Activated naive CD4-positive, alpha-beta T cell treated with anti-CD3 and anti-CD28 coated beads for 36 hours (primary cell): Measurements from ENCODE around the gene RPRD1B. TPM values are rescaled to one million over a fixed set of nuclear protein-coding genes. Genes with fewer than 3 reads are reported as not detected.

Source experiments
- CTCF ChIA-PET: fragments of 350-600 bp; sonication (Branson Sonifier 250); formaldehyde crosslinking; loops from one replicate; lab custom pipeline; 2021; ENCODE audit warnings: antibody characterized with exemption; lab: Charles Lee
- DNase-seq: peaks from one replicate; pipeline ENCODE4 v3.0.0-alpha.2; 2020
- H3K27ac Mint-ChIP-seq: one replicate; pipeline ENCODE4 v1.8.0; 2021; ENCODE audit warnings: mild to moderate bottlenecking, mixed read lengths
- H3K27me3 Mint-ChIP-seq: one replicate; pipeline ENCODE4 v1.8.0; 2021; ENCODE audit warnings: low read depth, mixed read lengths
- H3K36me3 Mint-ChIP-seq: one replicate; pipeline ENCODE4 v1.8.0; 2021; ENCODE audit warnings: low read depth, mixed read lengths
- H3K4me1 Mint-ChIP-seq: one replicate; pipeline ENCODE4 v1.8.0; 2021; ENCODE audit warnings: low read depth, mixed read lengths
- H3K4me3 Mint-ChIP-seq: one replicate; pipeline ENCODE4 v1.8.0; 2021; ENCODE audit warnings: mild to moderate bottlenecking, moderate library complexity, mixed read lengths
- H3K9me3 Mint-ChIP-seq: one replicate; pipeline ENCODE4 v1.8.0; 2021; ENCODE audit warnings: mixed read lengths
- intact Hi-C: fragments of 100-400 bp; cut with micrococcal nuclease; formaldehyde crosslinking; loops from one replicate; pipeline ENCODE4 v1.15.1; 2023
- total RNA-seq, 2 experiments: library from RNA; stranded (reverse); gene quantifications; one replicate each; pipeline ENCODE4 v1.2.3, GENCODE V29; 2021

RPRD1B gene
- total RNA-seq, 2 experiments from 2014 or later = 31.6 to 32.7 TPM

DNA sequence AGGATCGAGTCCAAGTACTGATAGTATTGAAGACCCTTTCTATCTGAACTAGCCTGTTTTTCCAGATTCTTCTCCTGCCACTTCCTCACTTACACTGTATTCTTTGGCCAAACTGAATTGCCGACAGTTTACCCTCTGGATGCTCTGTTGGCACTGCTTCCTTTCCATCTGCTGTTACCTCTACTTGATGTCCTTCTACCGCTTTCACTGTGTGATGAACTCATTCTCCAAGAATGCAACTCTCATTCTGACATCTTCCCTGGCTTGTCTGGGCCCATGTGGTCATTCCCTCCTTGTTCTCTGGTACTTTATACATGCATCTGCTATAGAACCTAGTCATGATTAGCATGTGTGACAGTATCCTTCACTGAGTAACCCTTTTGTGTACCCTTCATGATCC lies 16.3 kb downstream of the RPRD1B start:
- DNase-seq = no peak
- H3K9me3 Mint-ChIP-seq = no peaks in the 10 kb centered on the region
- intact Hi-C loops = loop anchor here (10.0 kb wide), 1 partner anchor 45 kb away; no protein-coding TSS in a partner anchor
- H3K4me3 Mint-ChIP-seq = no peak overlapping the region
- CTCF ChIA-PET = no interaction called here
- H3K36me3 Mint-ChIP-seq = peaks cover 17% of the 10 kb centered on the region
- peaks cover 49% of the 10 kb centered on the region for H3K4me1 Mint-ChIP-seq
- no peak overlapping the region for H3K27ac Mint-ChIP-seq
- H3K27me3 Mint-ChIP-seq = no peaks in the 10 kb centered on the region

DNA sequence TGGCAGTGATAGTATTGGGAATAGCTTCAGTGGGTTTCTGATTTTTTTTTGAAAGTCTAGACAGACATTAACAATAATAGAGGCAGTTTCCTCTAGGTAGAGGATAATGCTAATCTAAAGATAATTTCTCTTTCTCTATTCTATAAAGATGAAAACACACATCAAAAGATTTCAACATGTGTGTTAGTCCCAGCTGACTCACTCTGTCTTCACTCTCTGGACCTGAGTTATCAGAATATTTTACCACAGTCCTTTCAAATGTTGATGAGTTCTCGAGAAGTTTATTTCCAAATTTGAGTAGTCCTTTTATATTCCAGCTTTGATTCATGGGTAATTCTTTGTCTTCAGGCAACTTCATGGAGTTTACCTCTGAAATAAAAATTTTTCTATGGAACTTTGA lies 17.1 kb downstream of the RPRD1B start:
- peak overlapping the region; percentile 56 for H3K27ac Mint-ChIP-seq
- DNase-seq = no peak
- intact Hi-C loops = loop anchor here (10.0 kb wide), 1 partner anchor 46 kb away; no protein-coding TSS in a partner anchor
- CTCF ChIA-PET = interaction anchor here (1.6 kb wide), 1 partner anchor 8 kb away, joined by 4 read pairs; no protein-coding TSS in a partner anchor
- H3K9me3 Mint-ChIP-seq = no peaks in the 10 kb centered on the region
- peaks cover 20% of the 10 kb centered on the region for H3K36me3 Mint-ChIP-seq
- no peak overlapping the region for H3K4me3 Mint-ChIP-seq
- no peaks in the 10 kb centered on the region for H3K27me3 Mint-ChIP-seq
- peaks cover 52% of the 10 kb centered on the region for H3K4me1 Mint-ChIP-seq

DNA sequence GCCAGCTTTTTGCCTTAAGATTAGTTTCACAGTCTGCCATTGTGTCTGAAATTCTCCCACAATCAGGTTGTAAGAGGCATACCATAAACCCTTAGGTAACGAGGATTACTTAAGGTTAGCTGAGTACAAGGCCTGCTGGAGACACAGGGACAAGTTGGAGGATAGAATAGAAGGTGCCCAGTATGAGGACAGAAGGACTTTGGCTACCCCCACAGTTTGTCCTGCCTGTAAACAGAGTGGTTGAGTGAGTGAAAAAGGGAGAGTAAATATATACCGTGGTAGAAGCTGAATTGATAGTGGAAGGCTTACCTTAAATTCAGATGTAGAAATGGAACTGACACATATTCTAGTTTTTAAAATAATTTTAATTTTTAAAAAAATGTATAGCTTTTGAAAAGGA lies 19.3 kb downstream of the RPRD1B start:
- Mint-ChIP-seq H3K4me3 (no peak overlapping the region), H3K9me3 (no peaks in the 10 kb centered on the region), H3K36me3 (peaks cover 21% of the 10 kb centered on the region), H3K27ac (no peak overlapping the region), H3K27me3 (no peaks in the 10 kb centered on the region), H3K4me1 (peaks cover 54% of the 10 kb centered on the region)
- intact Hi-C loops = loop anchor here (10.0 kb wide), 1 partner anchor 48 kb away; no protein-coding TSS in a partner anchor
- CTCF ChIA-PET = interaction anchor here (1.1 to 1.2 kb wide), 2 partner anchors 169 kb away, joined by 3 to 4 read pairs; no protein-coding TSS in a partner anchor
- DNase-seq = no peak

DNA sequence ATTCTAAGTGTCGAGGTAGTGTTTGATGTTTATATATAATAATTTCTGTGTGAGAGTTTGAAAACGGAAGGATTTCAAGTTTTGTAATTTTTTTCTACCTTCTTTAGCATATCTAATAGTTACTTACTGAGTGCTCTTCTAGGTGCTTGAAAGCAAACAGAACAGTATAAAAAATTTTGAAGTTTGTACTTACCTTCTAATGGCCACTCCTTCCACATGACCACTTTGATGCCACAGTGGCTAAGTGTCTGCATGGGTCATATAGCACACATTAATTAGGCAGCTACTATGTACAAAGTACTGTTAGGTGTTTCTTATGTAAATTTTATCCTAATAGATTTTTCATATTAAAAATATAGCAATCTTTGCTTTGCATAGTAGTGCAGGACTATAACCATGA lies 21.1 kb downstream of the RPRD1B start:
- intact Hi-C loops = loop anchor here (10.0 kb wide), 1 partner anchor 50 kb away; no protein-coding TSS in a partner anchor
- Mint-ChIP-seq H3K27me3 (no peaks in the 10 kb centered on the region), H3K4me1 (peaks cover 50% of the 10 kb centered on the region), H3K36me3 (peaks cover 28% of the 10 kb centered on the region), H3K9me3 (no peaks in the 10 kb centered on the region), H3K27ac (no peak overlapping the region), H3K4me3 (no peak overlapping the region)
- DNase-seq = no peak
- CTCF ChIA-PET = no interaction called here

DNA sequence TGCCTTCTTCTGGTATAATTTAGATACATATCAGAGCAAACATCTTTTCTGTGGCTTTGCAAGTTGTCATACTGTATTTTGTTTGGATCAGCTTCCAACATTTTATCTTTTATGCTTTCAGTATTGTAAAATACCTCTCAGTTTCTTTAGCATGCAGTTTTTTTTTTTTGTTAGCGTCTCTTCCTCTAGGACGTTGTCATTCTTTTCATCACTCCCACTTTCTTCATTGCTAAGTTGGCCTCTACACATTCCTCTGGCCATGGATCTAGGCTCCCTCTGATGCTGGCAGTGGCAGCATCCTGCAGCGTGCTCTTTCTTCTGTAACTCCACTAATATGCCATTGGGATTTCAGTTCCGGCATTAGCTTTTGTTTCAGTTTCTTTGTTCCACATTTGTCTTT lies 21.7 kb downstream of the RPRD1B start:
- peaks cover 29% of the 10 kb centered on the region for H3K36me3 Mint-ChIP-seq
- H3K4me1 Mint-ChIP-seq = peaks cover 45% of the 10 kb centered on the region
- H3K27me3 Mint-ChIP-seq = no peaks in the 10 kb centered on the region
- no peak overlapping the region for H3K4me3 Mint-ChIP-seq
- intact Hi-C loops = loop anchor here (10.0 kb wide), 1 partner anchor 50 kb away; no protein-coding TSS in a partner anchor
- H3K27ac Mint-ChIP-seq = no peak overlapping the region
- CTCF ChIA-PET = no interaction called here
- no peak for DNase-seq
- no peaks in the 10 kb centered on the region for H3K9me3 Mint-ChIP-seq

DNA sequence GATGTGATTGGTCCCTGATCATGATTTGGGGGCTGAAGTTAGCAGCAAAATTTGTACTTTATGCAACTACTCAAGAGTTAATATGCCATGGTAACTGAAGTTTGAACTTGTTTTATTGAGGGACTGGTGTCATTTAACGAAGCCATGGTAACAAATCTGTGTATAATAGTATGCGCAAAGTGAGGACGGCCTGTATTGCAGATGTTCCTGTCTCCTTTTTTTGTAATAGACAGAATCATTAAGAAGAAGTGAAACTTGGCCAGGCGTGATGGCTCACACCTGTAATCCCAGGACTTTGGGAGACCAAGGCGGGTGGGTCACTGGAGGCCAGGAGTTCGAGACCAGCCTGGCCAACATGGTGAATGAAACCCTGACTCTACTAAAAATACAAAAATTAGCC lies 22.3 kb downstream of the RPRD1B start:
- H3K4me1 Mint-ChIP-seq = peaks cover 45% of the 10 kb centered on the region
- no peak overlapping the region for H3K4me3 Mint-ChIP-seq
- H3K9me3 Mint-ChIP-seq = no peaks in the 10 kb centered on the region
- CTCF ChIA-PET = interaction anchor here (0.6 kb wide), 1 partner anchor 58 kb away, joined by 3 read pairs; no protein-coding TSS in a partner anchor
- no peaks in the 10 kb centered on the region for H3K27me3 Mint-ChIP-seq
- H3K36me3 Mint-ChIP-seq = peaks cover 31% of the 10 kb centered on the region
- no peak overlapping the region for H3K27ac Mint-ChIP-seq
- intact Hi-C loops = loop anchor here (10.0 kb wide), 1 partner anchor 51 kb away; no protein-coding TSS in a partner anchor
- no peak for DNase-seq

DNA sequence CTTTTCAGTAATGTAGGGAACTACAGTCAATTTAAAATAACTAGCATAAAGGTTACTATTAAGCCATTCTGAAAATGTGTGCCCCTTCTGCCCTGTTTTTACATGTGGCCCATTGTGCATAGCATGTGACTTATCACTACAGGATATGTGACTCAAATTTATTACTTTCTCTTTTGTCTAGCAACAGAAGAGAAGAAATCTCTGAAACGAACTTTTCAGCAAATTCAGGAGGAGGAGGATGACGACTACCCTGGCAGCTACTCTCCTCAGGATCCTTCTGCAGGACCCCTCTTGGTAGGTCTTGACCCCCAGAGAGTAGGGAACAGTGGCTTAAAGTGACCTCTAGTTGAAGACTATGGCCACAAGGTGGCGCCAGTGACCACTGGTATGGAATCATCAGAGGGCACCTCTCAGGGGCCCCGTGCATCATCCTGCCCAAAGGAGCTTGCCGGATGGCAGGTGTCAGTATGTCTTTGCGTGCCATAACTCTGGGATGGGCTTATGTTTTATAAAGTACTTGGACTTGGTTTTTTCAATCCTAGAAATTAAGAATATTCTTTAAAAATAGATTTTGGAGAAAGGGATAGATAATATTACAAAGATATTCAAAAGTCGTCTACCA lies 23.9 kb downstream of the RPRD1B start:
- peak; percentile 82 for DNase-seq
- Mint-ChIP-seq H3K4me1 (peaks cover 40% of the 10 kb centered on the region), H3K4me3 (no peak overlapping the region), H3K36me3 (peaks cover 31% of the 10 kb centered on the region), H3K27ac (peak overlapping the region; percentile 73), H3K9me3 (no peaks in the 10 kb centered on the region), H3K27me3 (no peaks in the 10 kb centered on the region)
- CTCF ChIA-PET = interaction anchor here (0.6 to 4.5 kb wide), 21 partner anchors 10 to 226 kb away, joined by 3 to 30 read pairs (median 4); no protein-coding TSS in a partner anchor
- intact Hi-C loops = loop anchor here (1.0 to 10.0 kb wide), 4 partner anchors 24 to 165 kb away; partner anchors contain the start of genes RPRD1B, TGM2 and TTI1

DNA sequence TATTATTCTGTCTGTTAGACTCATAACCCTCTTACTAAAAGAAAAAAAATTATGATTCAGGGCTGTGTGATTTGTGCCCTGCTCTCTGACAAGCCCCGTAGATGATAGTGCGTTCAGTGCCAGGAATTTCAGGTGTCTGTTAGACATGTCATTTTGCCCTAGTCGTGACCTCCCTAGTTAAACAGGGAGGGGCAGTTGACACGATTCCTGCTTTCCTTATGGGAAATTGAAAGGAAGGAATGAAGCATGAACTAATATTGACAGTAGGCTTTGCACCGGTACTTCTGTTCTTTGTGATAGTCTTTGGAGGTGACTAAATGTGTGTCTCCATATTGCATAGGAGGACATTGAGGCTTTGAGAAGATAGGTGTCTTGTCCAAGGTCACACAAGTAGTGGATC lies 26.3 kb downstream of the RPRD1B start:
- no peak overlapping the region for H3K27ac Mint-ChIP-seq

DNA sequence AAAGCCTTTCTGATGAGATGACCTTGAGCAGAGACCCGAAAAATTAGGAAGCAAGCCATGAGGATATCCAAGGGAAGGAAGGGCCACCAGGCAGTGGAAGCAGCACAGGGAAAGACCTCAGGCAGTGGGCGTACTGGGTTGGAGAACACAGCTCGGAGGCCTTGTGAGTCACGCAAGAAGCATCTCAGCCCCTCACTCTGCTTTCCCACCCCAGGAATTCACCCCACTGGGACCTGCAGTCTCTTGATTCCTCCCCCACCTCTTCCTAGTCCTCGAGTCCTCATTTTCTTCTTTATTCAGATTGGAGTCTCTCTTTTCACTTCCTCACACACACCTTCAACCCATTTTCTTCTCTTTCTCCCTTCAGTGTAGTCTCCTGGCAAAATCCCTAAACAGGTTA lies 27.0 kb downstream of the RPRD1B start:
- no peak overlapping the region for H3K4me3 Mint-ChIP-seq
- H3K27me3 Mint-ChIP-seq = no peaks in the 10 kb centered on the region
- peaks cover 37% of the 10 kb centered on the region for H3K36me3 Mint-ChIP-seq
- DNase-seq = no peak
- no peaks in the 10 kb centered on the region for H3K9me3 Mint-ChIP-seq
- intact Hi-C loops = no loop called here
- CTCF ChIA-PET = interaction anchor here (0.8 to 4.5 kb wide), 3 partner anchors 9 to 161 kb away, joined by 3 to 30 read pairs (median 4); no protein-coding TSS in a partner anchor
- peaks cover 24% of the 10 kb centered on the region for H3K4me1 Mint-ChIP-seq
- H3K27ac Mint-ChIP-seq = no peak overlapping the region

More for the DNA sequence above, 26.3 kb downstream of the RPRD1B start:
- H3K4me3 Mint-ChIP-seq = no peak overlapping the region
- no peak for DNase-seq
- CTCF ChIA-PET = interaction anchor here (4.5 kb wide), 1 partner anchor 162 kb away, joined by 30 read pairs; no protein-coding TSS in a partner anchor
- H3K36me3 Mint-ChIP-seq = peaks cover 38% of the 10 kb centered on the region
- peaks cover 28% of the 10 kb centered on the region for H3K4me1 Mint-ChIP-seq
- no peaks in the 10 kb centered on the region for H3K27me3 Mint-ChIP-seq
- H3K9me3 Mint-ChIP-seq = no peaks in the 10 kb centered on the region
- intact Hi-C loops = loop anchor here (10.0 kb wide), 1 partner anchor 55 kb away; no protein-coding TSS in a partner anchor

DNA sequence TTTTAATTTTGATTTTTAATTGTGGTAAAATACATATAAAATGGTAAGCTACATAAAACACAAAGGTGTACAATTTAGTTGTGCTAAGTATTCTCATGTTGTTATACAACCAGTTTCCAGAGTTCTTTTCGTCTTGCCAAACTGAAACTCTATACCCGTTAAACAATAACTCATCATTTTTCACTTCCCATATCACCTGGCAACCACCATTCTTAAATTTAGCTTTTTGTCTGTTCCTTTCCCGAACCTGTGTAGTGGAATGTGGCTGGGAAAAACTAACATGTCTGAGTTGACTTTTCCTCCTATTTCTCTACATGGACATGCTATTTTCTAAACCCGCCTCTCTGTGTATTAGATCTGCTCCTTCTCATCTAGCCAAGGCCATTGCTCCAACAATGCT lies 27.6 kb downstream of the RPRD1B start:
- intact Hi-C loops = no loop called here
- H3K4me3 Mint-ChIP-seq = no peak overlapping the region

DNA sequence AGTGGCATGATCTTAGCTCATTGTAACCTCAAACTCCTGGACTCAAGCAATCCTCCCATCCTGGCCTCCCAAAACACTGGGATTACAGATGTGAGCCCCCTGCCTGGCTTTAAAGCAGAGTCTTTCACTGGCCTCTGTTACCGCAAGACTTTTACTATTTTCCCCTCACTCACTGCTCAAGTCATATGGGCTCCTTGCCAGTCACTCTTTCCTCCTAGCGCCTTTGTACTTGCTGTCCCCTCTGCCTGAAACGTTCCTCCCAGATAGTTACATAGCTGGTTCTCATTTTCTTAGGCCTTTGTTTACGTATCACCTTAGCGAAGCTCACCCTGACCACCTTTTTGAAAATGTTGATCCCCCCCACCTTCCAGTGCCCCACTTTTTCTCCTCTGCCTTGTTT lies 29.3 kb downstream of the RPRD1B start:
- intact Hi-C loops = no loop called here
- Mint-ChIP-seq H3K36me3 (peaks cover 48% of the 10 kb centered on the region), H3K9me3 (no peaks in the 10 kb centered on the region), H3K4me1 (peaks cover 7% of the 10 kb centered on the region), H3K27me3 (no peaks in the 10 kb centered on the region), H3K4me3 (no peak overlapping the region), H3K27ac (no peak overlapping the region)
- CTCF ChIA-PET = interaction anchor here (0.6 to 1.2 kb wide), 3 partner anchors 11 to 159 kb away, joined by 3 to 4 read pairs (median 4); no protein-coding TSS in a partner anchor
- no peak for DNase-seq

More for the DNA sequence above, 27.6 kb downstream of the RPRD1B start:
- CTCF ChIA-PET = interaction anchor here (0.8 to 4.5 kb wide), 3 partner anchors 9 to 160 kb away, joined by 3 to 30 read pairs (median 4); no protein-coding TSS in a partner anchor
- Mint-ChIP-seq H3K27me3 (no peaks in the 10 kb centered on the region), H3K27ac (no peak overlapping the region), H3K4me1 (peaks cover 20% of the 10 kb centered on the region), H3K9me3 (no peaks in the 10 kb centered on the region), H3K36me3 (peaks cover 41% of the 10 kb centered on the region)
- no peak for DNase-seq

DNA sequence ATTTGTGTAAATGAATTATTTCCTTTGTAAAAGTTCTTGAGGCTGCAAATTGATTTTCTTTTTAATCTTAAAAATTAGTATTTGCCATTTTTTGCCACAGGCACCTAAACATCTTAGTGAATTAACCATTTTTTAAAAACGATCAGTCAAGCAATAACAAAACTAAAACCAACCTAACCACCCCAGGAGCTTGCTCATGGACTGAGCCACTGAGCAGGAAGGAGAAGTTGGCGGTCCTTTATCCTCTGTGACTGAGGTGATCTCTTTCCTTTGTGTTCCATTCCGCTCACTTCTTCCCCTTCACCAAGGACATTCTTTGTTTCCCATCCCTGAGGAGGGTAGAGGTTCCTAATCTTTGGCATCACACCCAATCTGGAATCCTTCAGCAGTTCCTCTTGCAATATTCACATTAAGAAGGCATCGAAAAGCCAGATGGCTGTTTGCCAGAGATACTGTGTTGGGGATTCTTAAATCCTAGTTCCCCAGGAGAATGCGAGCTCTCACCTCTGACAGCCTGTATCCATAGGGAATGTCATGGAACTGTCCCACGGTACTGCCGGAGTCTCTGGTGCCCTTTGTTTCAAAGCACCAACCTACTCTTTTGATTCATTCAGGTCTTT lies 30.5 kb downstream of the RPRD1B start:
- CTCF ChIA-PET = no interaction called here
- Mint-ChIP-seq H3K36me3 (peaks cover 53% of the 10 kb centered on the region), H3K9me3 (no peaks in the 10 kb centered on the region), H3K27me3 (no peaks in the 10 kb centered on the region), H3K4me1 (peaks cover 7% of the 10 kb centered on the region), H3K4me3 (no peak overlapping the region), H3K27ac (no peak overlapping the region)
- DNase-seq = no peak
- intact Hi-C loops = no loop called here
